NCI-H2081 (cell line): ENCODE measurements around the gene PAFAH1B1.
"Not testable (repeated sequence)": the region's sequence is repeated elsewhere in the genome, so short reads cannot be mapped to it uniquely, and the experiment has no call there.

Experiments
- DNase-seq, 2 experiments: peaks; one replicate each; lab custom pipeline; 2025; lab: John Stamatoyannopoulos, UW

The PAFAH1B1 gene

GRCh38 chr17:2592971-2593820 lies at the start of gene PAFAH1B1:
PAFAH1B1 (plus strand) TSS chr17:2593654; CDS start chr17:2638289, 44,635 bp downstream.
- DNase-seq: peak; percentile 81 to 86

- DNase-seq: no peak
Observed at GRCh38 chr17:2545393-2545792, 48.1 kb upstream of the PAFAH1B1 start.

GRCh38 chr17:2547176-2547575 lies 46.3 kb upstream of the PAFAH1B1 start:
- peak in 1 of 2 experiments; percentile 10 for DNase-seq

- not testable (repeated sequence) for DNase-seq
Observed at GRCh38 chr17:2548026-2548425, 45.4 kb upstream of the PAFAH1B1 start.

GRCh38 chr17:2549392-2550211 lies 43.9 kb upstream of the PAFAH1B1 start:
- DNase-seq: no peak

GRCh38 chr17:2551493-2551892 lies 42.0 kb upstream of the PAFAH1B1 start:
- no peak for DNase-seq

- DNase-seq: no peak
Observed at GRCh38 chr17:2551928-2552327, 41.5 kb upstream of the PAFAH1B1 start.

GRCh38 chr17:2560658-2561057 lies 32.8 kb upstream of the PAFAH1B1 start:
- no peak for DNase-seq

- DNase-seq: no peak
Observed at GRCh38 chr17:2562162-2562858, 31.1 kb upstream of the PAFAH1B1 start.

- DNase-seq: no peak
Observed at GRCh38 chr17:2563061-2563460, 30.4 kb upstream of the PAFAH1B1 start.

GRCh38 chr17:2563543-2563942 lies 29.9 kb upstream of the PAFAH1B1 start:
- DNase-seq: no peak

- DNase-seq: peak in 1 of 2 experiments; percentile 4
Observed at GRCh38 chr17:2564877-2565276, 28.6 kb upstream of the PAFAH1B1 start.

- DNase-seq: no peak
Observed at GRCh38 chr17:2566056-2566455, 27.4 kb upstream of the PAFAH1B1 start.

GRCh38 chr17:2571523-2572303 lies 21.7 kb upstream of the PAFAH1B1 start:
- DNase-seq: no peak

GRCh38 chr17:2572304-2572609 lies 21.2 kb upstream of the PAFAH1B1 start:
- not testable (repeated sequence) for DNase-seq

GRCh38 chr17:2580151-2580550 lies 13.3 kb upstream of the PAFAH1B1 start:
- no peak for DNase-seq

GRCh38 chr17:2580661-2581060 lies 12.8 kb upstream of the PAFAH1B1 start:
- no peak for DNase-seq

GRCh38 chr17:2582493-2582892 lies 11.0 kb upstream of the PAFAH1B1 start:
- no peak for DNase-seq

- DNase-seq: no peak
Observed at GRCh38 chr17:2591040-2591640, 2.3 kb upstream of the PAFAH1B1 start.

GRCh38 chr17:2593821-2594721 lies 617 bp downstream of the PAFAH1B1 start:
- DNase-seq: peak; percentile 76 to 80
